H9 (cell line): ENCODE data around the gene PRPF6. TPM values are rescaled to one million over a fixed set of nuclear protein-coding genes. Genes with fewer than 3 reads are reported as not detected.

Experiments
- DNase-seq: peaks from one replicate; pipeline ENCODE4 v3.0.0-alpha.2; 2017
- H2AFZ ChIP-seq: one replicate; pipeline ENCODE4 v1.6.1; 2013; ENCODE audit warnings: mild to moderate bottlenecking, low read length, control low read depth, moderate library complexity
- H2AK5ac ChIP-seq: 2 replicates; pipeline ENCODE4 v1.6.1; 2013; ENCODE audit warnings: low read length, control low read depth, mixed read lengths; ENCODE audit not compliant: insufficient read length
- H2BK120ac ChIP-seq: one replicate; pipeline ENCODE4 v1.6.1; 2013; ENCODE audit warnings: low read depth, mild to moderate bottlenecking, low read length, control low read depth, inconsistent platforms; ENCODE audit not compliant: poor library complexity, severe bottlenecking
- H2BK12ac ChIP-seq: 2 replicates; pipeline ENCODE4 v1.6.1; 2013; ENCODE audit warnings: low read length, control low read depth, mixed read lengths, low read depth; ENCODE audit not compliant: insufficient read length
- H2BK15ac ChIP-seq: 2 replicates; pipeline ENCODE4 v1.6.1; 2013; ENCODE audit warnings: low read depth, low read length, control low read depth
- H2BK20ac ChIP-seq: one replicate; pipeline ENCODE4 v1.6.1; 2013; ENCODE audit warnings: low read depth, mild to moderate bottlenecking, low read length, control low read depth, inconsistent platforms; ENCODE audit not compliant: poor library complexity, severe bottlenecking
- H2BK5ac ChIP-seq: 2 replicates; pipeline ENCODE4 v1.6.1; 2013; ENCODE audit warnings: low read length, control low read depth, mixed read lengths; ENCODE audit not compliant: insufficient read length
- H3K14ac ChIP-seq: 2 replicates; pipeline ENCODE4 v1.6.1; 2013; ENCODE audit warnings: low read length, control low read depth; ENCODE audit not compliant: insufficient read depth
- H3K18ac ChIP-seq: 2 replicates; pipeline ENCODE4 v1.6.1; 2013; ENCODE audit warnings: low read depth, mild to moderate bottlenecking, mixed read lengths, low read length, control low read depth; ENCODE audit not compliant: insufficient read length
- H3K23ac ChIP-seq: 2 replicates; pipeline ENCODE4 v1.6.1; 2013; ENCODE audit warnings: low read length, control low read depth, mixed read lengths, low read depth; ENCODE audit not compliant: insufficient read length
- H3K23me2 ChIP-seq: 2 replicates; pipeline ENCODE4 v1.6.1; 2013; ENCODE audit warnings: low read depth, mild to moderate bottlenecking, mixed read lengths, low read length, control low read depth; ENCODE audit not compliant: insufficient read length, poor library complexity, severe bottlenecking
- H3K27ac ChIP-seq: 2 replicates; pipeline ENCODE4 v1.5.1; 2013; ENCODE audit warnings: low read length, control low read depth, mixed read lengths, low read depth; ENCODE audit not compliant: insufficient read length
- H3K27me3 ChIP-seq: 2 replicates; pipeline ENCODE4 v1.6.1; 2013; ENCODE audit warnings: low read length, control low read depth, inconsistent platforms; ENCODE audit not compliant: insufficient read depth
- H3K4ac ChIP-seq: 2 replicates; pipeline ENCODE4 v1.6.1; 2013; ENCODE audit warnings: low read depth, mild to moderate bottlenecking, control low read depth, inconsistent platforms, low read length, moderate library complexity
- H3K4me1 ChIP-seq: 2 replicates; pipeline ENCODE4 v1.6.1; 2013; ENCODE audit warnings: low read length, control low read depth, inconsistent platforms; ENCODE audit not compliant: insufficient read depth
- H3K4me2 ChIP-seq: 2 replicates; pipeline ENCODE4 v1.6.1; 2013; ENCODE audit warnings: low read length, control low read depth, mixed read lengths; ENCODE audit not compliant: insufficient read length, insufficient read depth
- H3K56ac ChIP-seq: 2 replicates; pipeline ENCODE4 v1.6.1; 2013; ENCODE audit warnings: low read depth, mild to moderate bottlenecking, mixed read lengths, low read length, control low read depth; ENCODE audit not compliant: insufficient read length
- H3K79me1 ChIP-seq: 2 replicates; pipeline ENCODE4 v1.6.1; 2013; ENCODE audit warnings: low read depth, mild to moderate bottlenecking, moderate library complexity, low read length, control low read depth, inconsistent platforms; ENCODE audit not compliant: insufficient read depth, poor library complexity, severe bottlenecking
- H3K79me2 ChIP-seq: 2 replicates; pipeline ENCODE4 v1.6.1; 2013; ENCODE audit warnings: low read length, control low read depth, inconsistent platforms; ENCODE audit not compliant: insufficient read depth
- H3K9ac ChIP-seq: 2 replicates; pipeline ENCODE4 v1.6.1; 2013; ENCODE audit warnings: low read length, control low read depth, mixed read lengths; ENCODE audit not compliant: insufficient read length; ENCODE audit errors: extremely low read depth
- H3K9me3 ChIP-seq: one replicate; pipeline ENCODE4 v1.6.1; 2013; ENCODE audit warnings: low read depth, low read length, inconsistent platforms; ENCODE audit not compliant: control insufficient read depth
- H3T11ph ChIP-seq: one replicate; pipeline ENCODE4 v1.6.1; 2013; ENCODE audit warnings: mild to moderate bottlenecking, low read length, control low read depth, inconsistent platforms
- H4K20me1 ChIP-seq: one replicate; pipeline ENCODE4 v1.6.1; 2013; ENCODE audit not compliant: control insufficient read depth, insufficient read length, insufficient read depth
- H4K5ac ChIP-seq: 2 replicates; pipeline ENCODE4 v1.6.1; 2013; ENCODE audit warnings: low read depth, mild to moderate bottlenecking, mixed read lengths, low read length, control low read depth; ENCODE audit not compliant: insufficient read length
- H4K8ac ChIP-seq: replicated peaks from 2 replicates; pipeline ENCODE4 v1.6.1; 2013; ENCODE audit warnings: low read length, control low read depth, mixed read lengths, low read depth; ENCODE audit not compliant: insufficient read length
- H4K91ac ChIP-seq: 2 replicates; pipeline ENCODE4 v1.6.1; 2013; ENCODE audit warnings: low read depth, mild to moderate bottlenecking, moderate library complexity, mixed read lengths, low read length, control low read depth; ENCODE audit not compliant: insufficient read length
- H3K27ac Mint-ChIP-seq, 3 experiments: 2 replicates in 2 of 3; 3 replicates in 1 of 3; pipeline ENCODE4 v1.8.0; 2020 to 2021; ENCODE audit warnings: mixed read lengths in 3 of 3, mild to moderate bottlenecking in 1 of 3, moderate library complexity in 1 of 3
- H3K27me3 Mint-ChIP-seq: 2 replicates; pipeline ENCODE4 v1.8.0; 2021; ENCODE audit warnings: low read depth, mild to moderate bottlenecking, moderate library complexity, mixed read lengths
- H3K36me3 Mint-ChIP-seq, 3 experiments: 2 replicates in 2 of 3; 3 replicates in 1 of 3; pipeline ENCODE4 v1.8.0; 2020 to 2021; ENCODE audit warnings: low read depth in 3 of 3, mixed read lengths in 3 of 3; ENCODE audit not compliant: insufficient read depth in 1 of 3
- H3K4me1 Mint-ChIP-seq, 2 experiments: 2 replicates each; pipeline ENCODE4 v1.8.0; 2020; ENCODE audit warnings: mixed read lengths in 2 of 2
- H3K4me3 Mint-ChIP-seq, 2 experiments: 2 replicates in 1 of 2; 3 replicates in 1 of 2; pipeline ENCODE4 v1.8.0; 2020 to 2021; ENCODE audit warnings: mild to moderate bottlenecking in 2 of 2, mixed read lengths in 2 of 2, moderate library complexity in 1 of 2
- H3K9me3 Mint-ChIP-seq, 2 experiments: 2 replicates in 1 of 2; 3 replicates in 1 of 2; pipeline ENCODE4 v1.8.0; 2020; ENCODE audit warnings: mild to moderate bottlenecking in 2 of 2, mixed read lengths in 2 of 2, moderate library complexity in 1 of 2
- CTCF ChIP-seq: fragments of 200-600 bp; sonication (generic); conservative IDR thresholded peaks from 3 replicates; pipeline ENCODE4 v1.8.0; 2021; ENCODE audit warnings: antibody characterized with exemption, mild to moderate bottlenecking
- WGBS: extraction: QIAGEN DNeasy Blood & Tissue Kit; methylation state at CpG from one replicate; pipeline ENCODE4 v1.1.7; 2013; ENCODE audit warnings: missing lambda C conversion rate, low lambda C conversion rate, mixed read lengths; ENCODE audit not compliant: insufficient read length; ENCODE audit errors: extremely low coverage; 5-methylcytosine and 5-hydroxymethylcytosine counted together
- total RNA-seq: library from RNA; stranded (reverse); gene quantifications from 2 replicates; pipeline ENCODE4 v1.2.1, GENCODE V29; 2021

PRPF6 gene
- total RNA-seq, 1 experiment from 2014 or later, result 87.9 TPM

- H3K14ac ChIP-seq, result no peak overlapping the region
- no peak overlapping the region for H3K23ac ChIP-seq
- no peak overlapping the region for H3K27ac ChIP-seq
- H3K9me3 ChIP-seq, result no peaks in the 10 kb centered on the region
- no peak for TF ChIP-seq CTCF
- no peak overlapping the region for H2AK5ac ChIP-seq
- no peaks in the 10 kb centered on the region for H3K9me3 Mint-ChIP-seq
- H2BK20ac ChIP-seq, result no peak overlapping the region
- H4K8ac ChIP-seq, result no peak overlapping the region
- H3K23me2 ChIP-seq, result no peaks in the 10 kb centered on the region
- H3K27ac Mint-ChIP-seq, result no peak overlapping the region
- H2BK5ac ChIP-seq, result no peak overlapping the region
- no CpG with 5 or more reads among the region's 38 CpGs for WGBS
- H3K4me1 Mint-ChIP-seq, result no peaks in the 10 kb centered on the region
- no peak overlapping the region for H2BK12ac ChIP-seq
- H3K79me2 ChIP-seq, result no peaks in the 10 kb centered on the region
- no peak overlapping the region for H3K18ac ChIP-seq
- no peak overlapping the region for H4K5ac ChIP-seq
- H3K4ac ChIP-seq, result no peak overlapping the region
- no peaks in the 10 kb centered on the region for H3K27me3 Mint-ChIP-seq
- H2AFZ ChIP-seq, result no peak overlapping the region
- peaks cover 33 to 88% (median 72%) of the 10 kb centered on the region in 3 experiments for H3K36me3 Mint-ChIP-seq
- no peaks in the 10 kb centered on the region for H3K27me3 ChIP-seq
- H3T11ph ChIP-seq, result no peak overlapping the region
- H3K4me3 Mint-ChIP-seq, result no peak overlapping the region
- H3K56ac ChIP-seq, result no peak overlapping the region
- no peaks in the 10 kb centered on the region for H3K79me1 ChIP-seq
- H4K20me1 ChIP-seq, result no peaks in the 10 kb centered on the region
- no peak overlapping the region for H3K9ac ChIP-seq
- no peaks in the 10 kb centered on the region for H3K4me1 ChIP-seq
- no peak for DNase-seq
- H3K4me2 ChIP-seq, result no peak overlapping the region
- H2BK120ac ChIP-seq, result no peak overlapping the region
- H2BK15ac ChIP-seq, result no peak overlapping the region
- no peak overlapping the region for H4K91ac ChIP-seq
Measured at GRCh38 chr20:64029293-64030117, 48.6 kb downstream of the PRPF6 start.
